ENCODE measurements around the gene RABGGTA. TPM values are rescaled to one million over a fixed set of nuclear protein-coding genes. Genes with fewer than 3 reads are reported as not detected.

RABGGTA gene
- total RNA-seq, 1 donor from 2014 or later, result 20.3 TPM

DNA sequence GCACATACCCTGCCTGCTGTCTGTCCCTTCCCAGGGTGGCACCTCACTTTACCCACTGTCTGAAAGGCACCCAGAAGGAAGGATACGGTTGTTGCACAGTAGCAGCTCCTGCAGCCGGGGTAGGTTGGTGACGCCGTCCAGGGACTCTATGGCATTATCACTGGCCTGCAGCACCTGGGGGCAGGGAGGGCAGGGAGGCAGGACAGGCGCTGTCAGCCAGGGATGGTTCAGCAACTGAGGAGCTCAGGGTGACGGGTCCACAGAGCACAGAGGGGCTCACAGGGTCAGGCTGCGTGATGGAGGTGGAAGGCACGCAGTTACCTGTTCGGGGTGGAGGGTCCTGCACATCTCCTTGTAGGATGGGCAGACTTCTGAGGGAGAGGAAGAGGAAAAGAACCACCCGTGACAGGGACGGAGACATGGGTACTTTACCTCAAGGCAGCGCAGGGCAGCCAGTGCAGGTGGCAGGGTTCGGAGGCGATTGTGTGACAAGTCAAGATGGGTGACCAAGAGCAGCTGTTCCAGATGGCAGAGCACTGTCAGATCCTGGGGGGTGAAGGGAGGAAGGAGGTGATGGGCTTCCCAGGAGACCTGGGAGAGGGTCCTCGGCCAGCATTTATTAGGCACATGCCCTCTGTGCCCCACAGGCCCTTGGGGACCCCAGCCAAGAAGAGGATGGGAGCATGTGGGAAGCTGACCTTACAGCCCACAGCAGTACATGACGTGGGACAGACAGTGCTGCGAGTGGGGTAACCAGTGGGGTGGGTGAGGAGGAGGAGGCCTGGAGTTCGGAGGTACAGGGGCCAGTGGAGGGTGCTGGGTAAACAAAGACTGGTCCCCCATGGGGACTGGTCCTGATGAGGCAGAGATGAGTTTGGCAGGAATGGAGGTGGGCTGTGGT is 4.8 kb downstream of the RABGGTA start:
- intact Hi-C loops (cut with DNase I), result no loop called here
- no peak for ATAC-seq (ENCODE audit: poor library complexity)
- DNase-seq, result no peak

DNA sequence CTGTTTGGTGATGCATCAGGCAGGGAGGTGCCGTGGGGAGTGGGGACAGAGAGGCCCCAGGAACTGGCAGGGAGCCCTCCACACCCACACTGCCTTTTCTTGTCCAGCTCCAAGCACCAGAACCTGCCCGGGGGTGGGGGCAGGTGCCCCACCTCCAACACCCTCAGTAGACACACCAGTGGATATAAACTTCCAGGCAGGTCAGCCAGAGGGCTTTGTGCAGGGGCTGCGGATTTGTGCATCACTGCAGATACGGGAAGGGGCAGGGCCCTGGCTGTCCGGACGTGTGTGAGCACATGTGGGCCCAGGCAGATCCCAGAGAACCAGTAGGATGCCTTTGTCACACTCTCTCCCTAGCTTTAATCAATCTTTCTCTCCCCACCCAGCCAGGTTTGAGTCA is 7.1 kb downstream of the RABGGTA start:
- DNase-seq, result no peak

DNA sequence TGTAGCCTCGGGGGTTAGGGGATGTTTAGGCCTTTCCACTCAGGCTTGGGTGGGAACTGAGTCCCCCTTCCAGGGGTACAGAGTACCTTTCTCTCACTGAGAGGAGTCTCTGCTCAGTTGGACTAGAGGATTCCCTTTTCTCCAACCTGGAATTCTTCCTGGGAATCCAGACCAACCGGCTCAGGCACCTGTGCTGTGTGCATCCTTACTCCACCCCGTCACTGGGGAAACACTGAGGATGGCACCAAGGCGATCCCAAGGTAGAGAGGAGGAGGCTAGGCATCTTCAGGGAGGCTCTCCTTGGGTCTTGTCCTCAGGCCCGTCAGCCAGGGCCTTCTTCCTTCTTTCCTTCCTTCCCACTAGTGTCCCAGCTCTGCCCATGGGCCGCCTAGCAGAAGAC is 7.5 kb downstream of the RABGGTA start:
- no peak for DNase-seq
- intact Hi-C loops (cut with DNase I), result no loop called here
- no peak for ATAC-seq (ENCODE audit: poor library complexity)

More for the DNA sequence above, 7.1 kb downstream of the RABGGTA start:
- no peak for ATAC-seq (ENCODE audit: poor library complexity)
- intact Hi-C loops (cut with DNase I), result no loop called here

GRCh38 chr14:24262821-24263733 is 8.3 kb downstream of the RABGGTA start, which contains the start of gene TGM1:
Gene TGM1 (minus strand): TSS chr14:24263177. CDS start chr14:24262352, 825 bp downstream.
- ATAC-seq (ENCODE audit: poor library complexity), result no peak
- no peak for DNase-seq
- intact Hi-C loops (cut with DNase I), result no loop called here

DNA sequence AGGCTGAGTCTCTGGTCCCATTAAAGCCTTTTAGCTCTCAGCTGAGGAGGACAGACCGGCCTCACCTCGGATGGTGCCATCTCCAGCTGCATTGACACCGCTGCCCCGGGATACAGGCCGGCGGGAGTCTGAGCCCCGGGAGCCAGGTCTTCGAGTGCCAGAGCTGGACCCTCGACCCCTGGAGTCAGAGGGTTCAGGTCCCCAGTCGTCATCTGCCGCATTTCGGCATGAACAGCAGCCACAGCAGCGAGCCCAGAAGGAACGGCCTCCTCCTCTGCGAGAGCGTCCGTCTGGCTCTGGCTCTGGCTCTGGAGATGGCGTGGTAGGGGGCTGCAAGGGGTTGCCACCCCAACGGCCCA is 9.4 kb downstream of the RABGGTA start:
- ATAC-seq (ENCODE audit: poor library complexity) (no peak), DNase-seq (no peak)
- intact Hi-C loops (cut with DNase I), result no loop called here

GRCh38 chr14:24261256-24261968 is 10.0 kb downstream of the RABGGTA start:
- no peak for ATAC-seq (ENCODE audit: poor library complexity)
- DNase-seq, result no peak
- intact Hi-C loops (cut with DNase I), result no loop called here

- DNase-seq, result no peak
- ATAC-seq (ENCODE audit: poor library complexity), result no peak
- intact Hi-C loops (cut with DNase I), result no loop called here
Measured at GRCh38 chr14:24260780-24261157, 10.6 kb downstream of the RABGGTA start.

- DNase-seq (no peak), ATAC-seq (ENCODE audit: poor library complexity) (no peak)
- intact Hi-C loops (cut with DNase I), result no loop called here
Measured at GRCh38 chr14:24260026-24260779, 11.2 kb downstream of the RABGGTA start.

DNA sequence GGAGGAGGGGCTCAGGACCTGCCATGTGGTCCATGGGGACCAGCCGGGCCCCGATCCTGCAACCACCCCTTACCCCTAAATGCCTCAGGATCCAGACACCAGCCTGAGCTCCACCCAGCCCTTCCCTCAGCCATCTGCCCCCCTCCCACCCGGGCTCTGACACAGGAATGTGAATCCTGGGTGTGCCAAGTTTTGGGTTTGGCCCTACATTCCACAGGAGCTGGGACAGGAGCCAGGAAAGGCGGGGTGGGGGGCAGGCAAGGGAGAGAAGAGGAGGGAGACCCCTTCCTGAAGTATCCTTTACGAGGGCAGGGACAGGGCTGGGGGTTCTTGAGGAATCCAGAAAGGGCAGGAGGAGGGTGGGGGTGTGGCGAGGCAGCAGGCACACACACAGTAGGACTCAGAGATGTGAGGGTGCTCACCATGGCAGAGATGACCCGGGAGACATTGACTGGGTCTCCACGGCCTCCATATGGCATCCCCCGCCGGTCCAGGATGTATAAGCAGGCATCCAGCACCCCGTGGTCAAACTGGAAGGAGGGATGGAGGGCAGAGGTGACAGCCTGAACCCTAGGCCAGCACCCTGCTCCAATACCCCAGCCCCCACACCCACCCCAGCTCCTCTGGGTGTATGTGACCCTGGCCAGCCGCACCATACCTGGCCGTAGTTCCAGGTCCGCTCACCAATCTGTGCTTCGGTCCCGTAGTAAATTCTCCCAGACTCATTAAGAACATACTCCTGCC is 11.9 kb downstream of the RABGGTA start:
- intact Hi-C loops (cut with DNase I), result loop anchor here (5.0 kb wide), 1 partner anchor 33 kb away; no protein-coding TSS in a partner anchor
- no peak for ATAC-seq (ENCODE audit: poor library complexity)
- no peak for DNase-seq

DNA sequence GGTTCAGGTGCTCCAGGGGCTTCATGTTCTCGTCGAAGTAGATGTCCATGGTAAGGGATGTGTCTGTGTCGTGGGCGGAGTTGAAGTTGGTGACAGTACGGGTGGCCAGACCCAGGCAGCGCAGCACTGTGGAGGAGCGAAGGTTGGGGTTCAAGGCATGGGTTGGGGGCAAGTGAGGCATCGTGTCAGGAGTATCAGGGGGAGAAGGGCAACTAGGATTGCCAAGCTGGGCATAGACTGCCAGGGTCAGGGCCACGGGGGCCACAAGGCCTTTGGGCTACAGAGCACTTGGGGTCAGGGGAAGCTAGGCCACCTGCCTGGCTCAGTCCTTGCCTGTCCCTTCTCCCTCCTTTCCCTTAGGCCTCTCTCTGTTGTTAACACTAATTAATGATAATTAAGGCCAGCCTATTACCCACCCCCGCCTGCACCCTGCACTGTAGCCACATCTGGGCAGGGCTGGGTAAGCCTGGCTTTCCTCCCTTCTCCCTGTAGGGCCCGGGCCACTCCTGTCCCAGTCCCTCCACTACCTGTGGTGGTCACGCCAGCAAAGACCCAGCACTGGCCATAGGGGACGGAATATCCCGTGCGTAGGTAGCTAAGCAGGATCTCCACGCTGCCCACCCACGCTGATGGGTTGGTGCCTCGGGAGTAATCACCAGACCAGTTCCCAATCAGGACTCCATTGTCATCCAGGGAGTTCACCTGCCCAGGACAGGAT is 12.7 kb downstream of the RABGGTA start:
- intact Hi-C loops (cut with DNase I), result loop anchor here (5.0 kb wide), 1 partner anchor 34 kb away; no protein-coding TSS in a partner anchor
- ATAC-seq (ENCODE audit: poor library complexity) (no peak), DNase-seq (no peak)

GRCh38 chr14:24258119-24258518 is 13.3 kb downstream of the RABGGTA start:
- intact Hi-C loops (cut with DNase I), result loop anchor here (5.0 kb wide), 1 partner anchor 34 kb away; no protein-coding TSS in a partner anchor
- DNase-seq (no peak), ATAC-seq (ENCODE audit: poor library complexity) (no peak)

- intact Hi-C loops (cut with DNase I), result loop anchor here (5.0 kb wide), 1 partner anchor 35 kb away; no protein-coding TSS in a partner anchor
- no peak for ATAC-seq (ENCODE audit: poor library complexity)
- DNase-seq, result no peak
Measured at GRCh38 chr14:24256960-24257359, 14.4 kb downstream of the RABGGTA start.

DNA sequence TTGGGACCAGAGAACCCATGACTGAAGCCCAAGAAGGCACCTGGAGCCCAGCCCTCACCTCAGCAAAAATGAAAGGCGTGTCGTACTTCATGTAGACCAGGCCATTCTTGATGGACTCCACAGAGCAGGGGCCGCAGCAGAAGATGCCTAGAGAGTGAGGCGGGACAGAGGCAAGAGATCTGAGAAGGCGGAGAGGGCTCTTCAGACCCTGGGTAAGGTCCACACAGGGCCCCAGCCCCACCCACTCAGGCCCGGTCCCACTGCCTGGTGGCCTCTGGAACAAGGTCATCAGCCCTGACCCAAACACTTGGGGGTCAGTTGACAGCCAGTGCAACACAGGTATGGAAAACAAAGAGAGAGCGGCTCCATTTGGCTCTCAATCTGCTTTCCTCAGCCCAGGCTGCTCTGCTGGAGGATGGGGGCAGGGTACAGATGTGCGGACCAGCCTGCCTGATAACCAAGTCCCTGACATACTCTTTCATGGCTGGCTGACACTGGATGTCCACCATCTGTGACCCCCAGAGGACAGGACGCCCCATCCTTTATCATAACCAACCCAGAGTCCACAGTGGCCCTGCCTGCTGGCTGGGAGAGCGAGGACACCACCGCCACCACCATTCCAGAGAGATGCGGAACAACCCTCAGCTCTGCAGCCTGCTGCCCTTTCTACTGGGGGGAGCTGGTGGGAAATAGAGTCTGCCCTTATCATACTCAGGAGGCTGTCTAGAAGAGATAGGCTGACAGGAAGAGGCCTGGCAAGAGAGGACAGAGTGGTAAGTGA is 15.3 kb downstream of the RABGGTA start:
- intact Hi-C loops (cut with DNase I), result loop anchor here (5.0 kb wide), 1 partner anchor 36 kb away; no protein-coding TSS in a partner anchor
- no peak for ATAC-seq (ENCODE audit: poor library complexity)

DNA sequence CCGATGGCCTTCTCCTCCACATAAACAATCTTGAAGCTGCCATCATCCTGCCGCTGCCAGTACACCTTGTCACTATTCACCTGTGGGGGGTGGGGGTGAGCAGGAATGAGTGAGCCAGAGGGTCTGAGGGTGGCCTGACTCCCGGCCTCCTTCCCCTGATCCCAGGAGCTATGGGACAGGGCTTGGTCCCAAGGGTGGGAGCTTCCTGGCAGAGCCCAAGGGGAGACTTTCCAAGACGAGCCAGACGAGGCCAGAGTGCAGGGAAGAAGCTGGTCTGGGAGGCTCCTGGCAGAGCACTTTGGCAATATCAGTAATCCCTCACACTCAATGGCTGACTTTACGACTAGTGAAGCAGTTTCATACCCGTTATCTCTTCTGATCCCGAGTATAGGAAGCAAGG is 16.0 kb downstream of the RABGGTA start:
- ATAC-seq (ENCODE audit: poor library complexity) (no peak), DNase-seq (no peak)
- intact Hi-C loops (cut with DNase I), result loop anchor here (5.0 kb wide), 1 partner anchor 37 kb away; no protein-coding TSS in a partner anchor

More for the DNA sequence above, 15.3 kb downstream of the RABGGTA start:
- DNase-seq, result no peak

DNA sequence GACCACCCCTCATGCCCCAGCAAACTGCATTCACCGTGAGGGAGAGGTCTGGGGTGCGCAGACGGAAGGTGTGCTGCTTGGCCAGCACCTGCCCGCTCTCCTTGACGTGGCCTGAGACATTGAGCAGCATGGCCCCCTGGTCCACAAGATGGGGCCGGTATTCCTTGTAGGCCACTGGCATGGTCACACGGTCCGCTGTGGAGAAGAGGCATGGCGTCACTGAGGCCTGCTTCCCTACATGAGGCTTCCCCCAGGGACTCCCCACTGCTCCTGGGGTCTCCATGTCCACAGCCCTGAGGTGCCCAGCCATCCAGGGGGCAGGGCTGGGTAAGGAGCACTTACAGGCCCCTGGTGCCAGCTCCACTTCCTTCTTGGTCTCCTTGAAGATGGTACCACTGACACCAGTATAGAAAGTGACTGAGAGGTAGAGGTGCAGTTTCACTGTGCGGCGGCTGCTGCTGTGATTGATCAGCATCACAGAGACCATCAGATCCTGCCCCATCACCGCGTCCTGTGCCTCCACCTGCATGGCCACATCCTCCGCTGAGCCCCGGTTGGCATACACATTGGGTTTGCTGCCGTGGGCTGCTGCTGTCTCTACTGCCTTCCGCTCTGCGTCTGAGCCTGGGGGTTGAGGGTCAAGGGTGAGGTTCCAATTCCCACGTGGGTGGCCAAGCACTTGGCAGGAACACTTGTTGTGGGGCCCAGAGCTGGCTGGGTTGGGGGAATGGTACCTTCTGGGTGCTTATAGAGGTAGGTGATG is 16.6 kb downstream of the RABGGTA start:
- ATAC-seq (ENCODE audit: poor library complexity) (no peak), DNase-seq (no peak)
- intact Hi-C loops (cut with DNase I), result loop anchor here (5.0 kb wide), 1 partner anchor 37 kb away; no protein-coding TSS in a partner anchor
